Left forelimb (tissue), 1 donor: ENCODE data around the gene COLEC12.

Experiments
- DNase-seq: peaks from one replicate; pipeline ENCODE4 v3.0.0-alpha.2; 2018; ENCODE audit warnings: low spot score

The COLEC12 gene

GRCh38 chr18:506264-506663, 5.8 kb upstream of the COLEC12 start:
- DNase-seq, result no peak

- DNase-seq, result no peak
Measured at GRCh38 chr18:505483-506122, 5.1 kb upstream of the COLEC12 start.

GRCh38 chr18:501406-501714, 859 bp upstream of the COLEC12 start:
- DNase-seq, result no peak

GRCh38 chr18:499776-500631, 497 bp downstream of the COLEC12 start:
- DNase-seq, result peak; percentile 76

- DNase-seq, result no peak
Measured at GRCh38 chr18:498931-499775, 1.3 kb downstream of the COLEC12 start.

- no peak for DNase-seq
Measured at GRCh38 chr18:497688-498087, 2.8 kb downstream of the COLEC12 start.

- DNase-seq, result no peak
Measured at GRCh38 chr18:495452-495851, 5.0 kb downstream of the COLEC12 start.

GRCh38 chr18:495017-495416, 5.5 kb downstream of the COLEC12 start:
- DNase-seq, result no peak

- no peak for DNase-seq
Measured at GRCh38 chr18:493986-494983, 6.2 kb downstream of the COLEC12 start.

GRCh38 chr18:492451-492850, 8.1 kb downstream of the COLEC12 start:
- DNase-seq, result no peak

- DNase-seq, result no peak
Measured at GRCh38 chr18:490624-491023, 9.9 kb downstream of the COLEC12 start.

- DNase-seq, result no peak
Measured at GRCh38 chr18:490024-490366, 10.5 kb downstream of the COLEC12 start.

GRCh38 chr18:489244-490023, 11.1 kb downstream of the COLEC12 start:
- DNase-seq, result no peak

GRCh38 chr18:486929-487740, 13.4 kb downstream of the COLEC12 start:
- DNase-seq, result no peak

GRCh38 chr18:484749-485464, 15.6 kb downstream of the COLEC12 start:
- no peak for DNase-seq

GRCh38 chr18:478681-479080, 21.8 kb downstream of the COLEC12 start:
- DNase-seq, result no peak

GRCh38 chr18:477565-477964, 22.9 kb downstream of the COLEC12 start:
- DNase-seq, result no peak

- DNase-seq, result no peak
Measured at GRCh38 chr18:476251-476664, 24.2 kb downstream of the COLEC12 start.
